Hepatocyte (in vitro differentiated cells): ENCODE data around the gene SLC2A11.

Source experiments
- CTCF ChIP-seq: fragments of 200-600 bp; sonication (generic); IDR thresholded peaks from 2 replicates; pipeline ENCODE4 v1.5.1; 2016; ENCODE audit warnings: antibody characterized with exemption, mild to moderate bottlenecking; ENCODE audit not compliant: poor library complexity
- EZH2 ChIP-seq: fragments of 200-600 bp; sonication (generic); IDR thresholded peaks from 2 replicates; pipeline ENCODE4 v1.6.1; 2016; ENCODE audit warnings: antibody characterized with exemption, mild to moderate bottlenecking, borderline replicate concordance
- EZH2phosphoT487 ChIP-seq: fragments of 200-600 bp; sonication (generic); IDR thresholded peaks from one replicate; pipeline ENCODE4 v1.6.1; 2018; ENCODE audit warnings: antibody characterized with exemption, mild to moderate bottlenecking, low read depth, moderate library complexity; ENCODE audit not compliant: unreplicated experiment, severe bottlenecking

DNA sequence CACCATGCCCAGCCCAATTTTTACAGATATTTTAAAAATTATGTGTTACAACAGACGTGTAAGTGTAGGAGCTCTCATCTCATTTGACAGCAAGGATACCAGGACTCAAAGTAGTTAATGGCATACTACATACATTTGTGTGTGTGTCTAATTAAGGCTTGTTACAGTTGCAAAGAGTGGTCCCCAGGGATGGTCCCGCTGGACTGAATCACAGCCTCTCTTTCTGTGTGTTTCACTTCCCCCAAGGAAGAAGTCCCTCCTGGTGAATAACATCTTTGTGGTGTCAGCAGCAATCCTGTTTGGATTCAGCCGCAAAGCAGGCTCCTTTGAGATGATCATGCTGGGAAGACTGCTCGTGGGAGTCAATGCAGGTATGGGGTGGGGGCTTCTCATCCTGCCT lies 17.2 kb downstream of the SLC2A11 start:
- TF ChIP-seq CTCF (no peak), EZH2 (no peak), EZH2phosphoT487 (no peak)
